Measurements from ENCODE around the gene FILIP1. TPM values are rescaled to one million over a fixed set of nuclear protein-coding genes. Genes with fewer than 3 reads are reported as not detected.

The FILIP1 gene
- total RNA-seq, 1 donor from 2014 or later = 0.69 TPM

GRCh38 chr6:75300531-75300855, 193.1 kb downstream of the FILIP1 start:
- DNase-seq = no peak
- Mint-ChIP-seq H3K9me3 (ENCODE audit: unreplicated experiment) (no peaks in the 10 kb centered on the region), H3K36me3 (ENCODE audit: unreplicated experiment) (no peaks in the 10 kb centered on the region), H3K4me1 (ENCODE audit: low read depth, unreplicated experiment) (peaks cover 9% of the 10 kb centered on the region), H3K4me3 (ENCODE audit: unreplicated experiment) (no peak overlapping the region), H3K27me3 (ENCODE audit: unreplicated experiment) (no peaks in the 10 kb centered on the region), H3K27ac (ENCODE audit: unreplicated experiment) (no peak overlapping the region)
- no peak for TF ChIP-seq CTCF (IDR thresholded peaks at IDR 0.05; ENCODE audit: partially characterized antibody, unreplicated experiment)

- no peak overlapping the region for H3K4me3 Mint-ChIP-seq (ENCODE audit: unreplicated experiment)
- H3K27me3 Mint-ChIP-seq (ENCODE audit: unreplicated experiment) = no peaks in the 10 kb centered on the region
- no peaks in the 10 kb centered on the region for H3K36me3 Mint-ChIP-seq (ENCODE audit: unreplicated experiment)
- H3K4me1 Mint-ChIP-seq (ENCODE audit: low read depth, unreplicated experiment) = peaks cover 9% of the 10 kb centered on the region
- DNase-seq = no peak
- no peak for TF ChIP-seq CTCF (IDR thresholded peaks at IDR 0.05; ENCODE audit: partially characterized antibody, unreplicated experiment)
- H3K9me3 Mint-ChIP-seq (ENCODE audit: unreplicated experiment) = no peaks in the 10 kb centered on the region
- H3K27ac Mint-ChIP-seq (ENCODE audit: unreplicated experiment) = no peak overlapping the region
Observed at GRCh38 chr6:75299801-75300530, 193.6 kb downstream of the FILIP1 start.

- TF ChIP-seq CTCF (IDR thresholded peaks at IDR 0.05; ENCODE audit: partially characterized antibody, unreplicated experiment) = peak; percentile 86
- Mint-ChIP-seq H3K27ac (ENCODE audit: unreplicated experiment) (no peak overlapping the region), H3K36me3 (ENCODE audit: unreplicated experiment) (no peaks in the 10 kb centered on the region), H3K27me3 (ENCODE audit: unreplicated experiment) (peaks cover 1% of the 10 kb centered on the region), H3K4me3 (ENCODE audit: unreplicated experiment) (no peak overlapping the region), H3K9me3 (ENCODE audit: unreplicated experiment) (no peaks in the 10 kb centered on the region), H3K4me1 (ENCODE audit: low read depth, unreplicated experiment) (peaks cover 9% of the 10 kb centered on the region)
- DNase-seq = no peak
Observed at GRCh38 chr6:75296811-75297779, 196.5 kb downstream of the FILIP1 start.

GRCh38 chr6:75292555-75292954, 201.0 kb downstream of the FILIP1 start:
- Mint-ChIP-seq H3K4me1 (ENCODE audit: low read depth, unreplicated experiment) (no peaks in the 10 kb centered on the region), H3K27me3 (ENCODE audit: unreplicated experiment) (peaks cover 1% of the 10 kb centered on the region)
- no peak for DNase-seq

More at GRCh38 chr6:75292555-75292954, 201.0 kb downstream of the FILIP1 start:
- Mint-ChIP-seq H3K9me3 (ENCODE audit: unreplicated experiment) (no peaks in the 10 kb centered on the region), H3K36me3 (ENCODE audit: unreplicated experiment) (no peaks in the 10 kb centered on the region), H3K27ac (ENCODE audit: unreplicated experiment) (no peak overlapping the region), H3K4me3 (ENCODE audit: unreplicated experiment) (no peak overlapping the region)
- no peak for TF ChIP-seq CTCF (IDR thresholded peaks at IDR 0.05; ENCODE audit: partially characterized antibody, unreplicated experiment)

Data from glutamatergic neuron (in vitro differentiated cells).